BLaER1 (cell line): Measurements from ENCODE around the gene STRIP2.
A peak's percentile ranks its signal among the peaks of the same experiment; 100 is the strongest.
"Not testable (repeated sequence)": the region's sequence is repeated elsewhere in the genome, so short reads cannot be mapped to it uniquely, and the experiment has no call there.

Source experiments
- H3K27ac ChIP-seq: shearing (Covaris generic); formaldehyde crosslinking; 2 replicates; pipeline ENCODE4 v1.8.1; 2022
- H3K27me3 ChIP-seq: shearing (Covaris generic); formaldehyde crosslinking; 2 replicates; pipeline ENCODE4 v1.8.1; 2022
- H3K36me3 ChIP-seq: shearing (Covaris generic); formaldehyde crosslinking; 2 replicates; pipeline ENCODE4 v1.8.1; 2022
- H3K4me1 ChIP-seq: shearing (Covaris generic); formaldehyde crosslinking; 2 replicates; pipeline ENCODE4 v1.8.1; 2022
- H3K4me2 ChIP-seq: shearing (Covaris generic); formaldehyde crosslinking; 2 replicates; pipeline ENCODE4 v1.8.1; 2022
- H3K4me3 ChIP-seq: shearing (Covaris generic); formaldehyde crosslinking; 2 replicates; pipeline ENCODE4 v1.8.1; 2022
- H3K9ac ChIP-seq: shearing (Covaris generic); formaldehyde crosslinking; 2 replicates; pipeline ENCODE4 v1.8.1; 2022
- H3K9me3 ChIP-seq: shearing (Covaris generic); formaldehyde crosslinking; 2 replicates; pipeline ENCODE4 v1.8.1; 2022
- H4K20me1 ChIP-seq: shearing (Covaris generic); formaldehyde crosslinking; 2 replicates; pipeline ENCODE4 v1.8.1; 2022
- Cebpa-rat ChIP-seq: shearing (Covaris generic); IDR thresholded peaks from 2 replicates; pipeline ENCODE4 v1.8.1; 2022

Gene STRIP2

DNA sequence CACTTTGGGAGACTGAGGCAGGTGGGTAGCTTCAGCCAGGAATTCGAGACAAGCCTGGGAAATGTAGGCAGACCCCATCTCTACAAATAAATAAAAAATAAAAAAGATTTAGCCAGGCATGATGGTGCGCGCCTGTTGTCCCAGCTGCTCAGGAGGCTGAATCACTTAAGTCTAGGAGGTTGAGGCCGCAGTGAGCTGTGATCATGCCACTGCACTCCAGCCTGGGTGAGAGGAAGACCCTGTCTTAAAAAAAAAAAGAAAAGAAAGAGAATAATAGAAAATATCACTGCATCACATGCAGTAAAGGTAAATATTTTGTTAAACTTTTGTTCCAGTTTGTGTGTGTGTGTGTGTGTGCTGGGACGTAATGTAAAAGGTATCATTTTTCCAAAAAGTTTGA is 3.0 kb downstream of the STRIP2 start:
- no peak for TF ChIP-seq Cebpa-rat

DNA sequence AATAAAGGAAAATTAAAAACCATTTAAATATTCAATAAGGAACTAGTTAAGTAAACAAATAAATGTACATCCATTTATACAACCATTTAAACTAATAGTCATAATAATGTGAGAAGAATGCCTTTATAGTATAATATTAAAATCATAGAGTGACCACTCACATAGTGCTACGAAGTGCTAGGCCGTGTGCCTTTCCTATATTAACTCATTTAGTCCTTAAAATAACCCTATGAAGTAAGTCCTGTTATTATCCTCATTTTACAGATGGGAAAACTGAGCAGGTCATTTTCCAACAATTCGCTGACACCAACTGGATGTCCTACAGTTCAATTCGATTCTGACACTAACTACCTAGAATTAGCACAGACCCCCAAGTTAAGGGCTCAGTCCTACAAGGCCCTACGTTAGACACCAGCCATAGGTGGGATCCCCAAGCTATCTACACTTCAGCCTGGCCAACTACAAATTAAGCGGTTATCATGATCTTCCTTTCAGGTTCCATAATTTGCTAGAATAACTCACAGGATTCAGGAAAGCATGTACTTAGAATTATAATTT is 4.1 kb downstream of the STRIP2 start:
- peaks cover 12% of the 10 kb centered on the region for H3K4me1 ChIP-seq
- H3K9me3 ChIP-seq, result no peaks in the 10 kb centered on the region
- no peak overlapping the region for H3K9ac ChIP-seq
- no peak overlapping the region for H3K27ac ChIP-seq
- H3K4me3 ChIP-seq, result no peak overlapping the region
- no peak overlapping the region for H3K4me2 ChIP-seq
- H3K27me3 ChIP-seq, result peaks cover 30% of the 10 kb centered on the region
- no peak for TF ChIP-seq Cebpa-rat
- no peaks in the 10 kb centered on the region for H3K36me3 ChIP-seq
- peaks cover 5% of the 10 kb centered on the region; the same call in 1 of the 2 replicates for H4K20me1 ChIP-seq

More for the DNA sequence above, 3.0 kb downstream of the STRIP2 start:
- no peak overlapping the region for H3K27ac ChIP-seq
- no peak overlapping the region for H3K4me2 ChIP-seq
- no peak overlapping the region for H3K4me3 ChIP-seq
- no peak overlapping the region for H3K9ac ChIP-seq
- peaks cover 5% of the 10 kb centered on the region; the same call in 1 of the 2 replicates for H4K20me1 ChIP-seq
- H3K27me3 ChIP-seq, result peaks cover 39% of the 10 kb centered on the region
- H3K4me1 ChIP-seq, result peaks cover 12% of the 10 kb centered on the region
- H3K9me3 ChIP-seq, result no peaks in the 10 kb centered on the region
- H3K36me3 ChIP-seq, result no peaks in the 10 kb centered on the region

DNA sequence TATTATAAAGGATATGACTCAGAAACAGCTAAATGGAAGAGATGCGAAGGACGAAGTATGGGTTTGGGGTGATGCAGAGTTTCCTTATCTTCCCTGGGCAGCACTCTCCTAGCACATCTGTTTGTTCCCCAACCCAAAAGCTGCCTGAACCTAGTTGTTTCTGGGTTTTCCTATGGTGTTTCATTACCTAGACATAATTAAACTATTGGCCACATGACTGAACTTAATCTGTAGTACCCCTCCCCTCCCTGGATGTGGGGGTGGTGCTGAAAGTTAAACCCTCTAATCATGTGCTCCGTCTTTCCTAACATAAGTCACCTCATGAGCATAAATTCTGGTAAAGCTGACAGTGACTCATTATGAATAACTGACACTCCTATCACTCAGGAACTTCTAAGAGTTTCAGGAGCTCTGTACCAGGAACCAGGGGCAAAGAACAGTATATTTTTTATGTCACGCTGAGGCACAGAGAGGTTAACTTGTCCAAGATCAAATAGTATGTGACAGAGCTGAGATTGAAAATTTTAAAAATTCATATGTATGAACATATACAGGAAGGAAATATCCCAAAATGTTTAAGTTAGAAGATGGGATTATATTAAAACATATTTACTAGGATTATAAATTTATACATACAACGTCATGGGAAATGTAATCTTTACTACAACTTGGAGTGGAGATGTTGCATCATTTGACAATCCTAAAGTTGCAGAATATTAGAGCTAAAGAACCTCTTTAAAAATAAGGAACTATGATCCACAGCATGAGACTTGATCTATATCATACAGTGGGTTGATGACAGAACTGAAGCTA is 4.8 kb downstream of the STRIP2 start:
- TF ChIP-seq Cebpa-rat, result no peak
- H3K4me3 ChIP-seq, result no peak overlapping the region
- no peak overlapping the region for H3K4me2 ChIP-seq

DNA sequence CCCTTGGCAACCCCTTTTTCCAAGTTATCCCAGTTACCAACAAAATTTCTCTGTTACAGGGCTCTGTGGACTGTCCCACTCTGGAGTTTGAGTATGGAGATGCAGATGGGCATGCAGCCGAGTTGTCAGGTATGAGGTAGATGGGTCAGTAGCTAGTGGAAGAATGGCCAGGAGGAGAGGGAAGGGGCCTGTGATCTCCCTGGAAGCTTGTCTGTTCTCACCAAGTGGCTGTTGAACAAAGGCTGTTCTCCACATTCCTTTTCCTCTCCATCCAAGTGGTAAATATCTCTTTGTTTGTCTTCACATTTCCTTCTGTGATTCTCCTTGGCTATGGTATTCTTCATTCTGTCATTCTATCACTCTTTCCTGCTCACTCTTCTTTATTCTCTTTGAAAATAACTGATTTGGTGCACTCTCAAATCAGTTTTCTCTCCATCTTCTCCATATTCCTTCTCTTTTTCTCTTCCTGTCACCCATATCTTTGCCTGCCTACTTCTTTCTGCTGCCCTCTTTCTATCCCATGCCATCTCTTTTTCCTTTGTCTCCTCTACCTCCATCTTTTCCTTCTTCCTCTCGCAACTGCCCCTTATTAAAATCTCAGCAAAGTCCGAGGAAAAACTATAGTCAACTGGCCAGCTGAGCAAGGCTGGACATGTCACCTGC is 5.9 kb downstream of the STRIP2 start:
- no peak for TF ChIP-seq Cebpa-rat
- Histone ChIP-seq H4K20me1 (peaks cover 1% of the 10 kb centered on the region; the same call in 1 of the 2 replicates), H3K27ac (no peak overlapping the region), H3K27me3 (peaks cover 15% of the 10 kb centered on the region), H3K36me3 (no peaks in the 10 kb centered on the region), H3K4me1 (peaks cover 8% of the 10 kb centered on the region), H3K4me2 (no peak overlapping the region), H3K4me3 (no peak overlapping the region), H3K9ac (no peak overlapping the region), H3K9me3 (no peaks in the 10 kb centered on the region)

More for the DNA sequence above, 4.8 kb downstream of the STRIP2 start:
- H4K20me1 ChIP-seq, result peaks cover 5% of the 10 kb centered on the region; the same call in 1 of the 2 replicates
- H3K27me3 ChIP-seq, result peaks cover 23% of the 10 kb centered on the region
- no peak overlapping the region for H3K27ac ChIP-seq
- no peaks in the 10 kb centered on the region for H3K9me3 ChIP-seq
- H3K4me1 ChIP-seq, result peaks cover 13% of the 10 kb centered on the region
- no peaks in the 10 kb centered on the region for H3K36me3 ChIP-seq
- H3K9ac ChIP-seq, result no peak overlapping the region

DNA sequence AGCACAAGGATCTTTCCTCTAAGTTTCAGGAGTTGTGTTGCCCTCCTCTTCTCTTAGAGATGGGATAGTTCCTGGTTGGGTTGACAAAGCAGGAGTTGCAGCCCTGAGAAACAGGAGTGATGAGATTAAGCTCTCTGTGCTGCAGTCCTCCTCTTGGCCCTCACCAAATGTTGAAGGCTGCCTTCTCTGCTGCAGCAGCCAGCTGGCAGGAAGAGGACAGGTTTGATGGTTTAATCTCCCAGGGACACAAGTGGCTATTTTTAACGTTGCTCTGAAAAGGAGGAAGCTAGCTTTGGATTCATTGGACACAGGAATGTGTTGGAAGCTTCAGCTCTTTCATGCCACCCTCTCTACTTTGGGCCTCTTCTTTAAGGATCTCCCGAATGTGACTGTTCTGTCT is 9.4 kb downstream of the STRIP2 start:
- Histone ChIP-seq H3K9me3 (peaks cover 8% of the 10 kb centered on the region), H3K27me3 (no peaks in the 10 kb centered on the region), H3K4me2 (peak overlapping the region; percentile 34), H3K27ac (no peak overlapping the region), H3K9ac (no peak overlapping the region), H3K4me3 (no peak overlapping the region), H4K20me1 (no peaks in the 10 kb centered on the region), H3K36me3 (no peaks in the 10 kb centered on the region), H3K4me1 (peaks cover 7% of the 10 kb centered on the region)
- no peak for TF ChIP-seq Cebpa-rat

DNA sequence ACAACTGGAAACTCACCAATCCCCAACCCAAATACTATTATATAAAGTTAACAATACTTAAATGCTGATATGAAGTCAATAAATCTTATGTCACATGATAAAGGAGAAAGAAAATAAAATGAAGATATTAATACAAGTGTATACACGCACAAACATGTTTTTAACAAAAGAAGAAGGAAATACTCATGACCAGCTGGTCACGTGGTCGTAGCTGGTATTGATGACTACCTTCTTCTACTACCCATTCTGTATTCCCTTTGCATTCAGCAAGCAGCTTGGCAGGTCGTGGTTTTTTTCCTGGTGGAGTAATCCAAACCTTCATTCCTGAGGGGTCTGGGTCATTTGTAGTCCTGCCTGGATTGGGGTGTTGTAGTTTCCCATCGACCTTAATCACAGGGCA is 10.5 kb downstream of the STRIP2 start:
- H3K4me3 ChIP-seq, H3K27ac ChIP-seq, H4K20me1 ChIP-seq, H3K4me2 ChIP-seq, H3K36me3 ChIP-seq, H3K4me1 ChIP-seq, H3K27me3 ChIP-seq, H3K9ac ChIP-seq: not testable (repeated sequence)
- H3K9me3 ChIP-seq, result peaks cover 17% of the 10 kb centered on the region

DNA sequence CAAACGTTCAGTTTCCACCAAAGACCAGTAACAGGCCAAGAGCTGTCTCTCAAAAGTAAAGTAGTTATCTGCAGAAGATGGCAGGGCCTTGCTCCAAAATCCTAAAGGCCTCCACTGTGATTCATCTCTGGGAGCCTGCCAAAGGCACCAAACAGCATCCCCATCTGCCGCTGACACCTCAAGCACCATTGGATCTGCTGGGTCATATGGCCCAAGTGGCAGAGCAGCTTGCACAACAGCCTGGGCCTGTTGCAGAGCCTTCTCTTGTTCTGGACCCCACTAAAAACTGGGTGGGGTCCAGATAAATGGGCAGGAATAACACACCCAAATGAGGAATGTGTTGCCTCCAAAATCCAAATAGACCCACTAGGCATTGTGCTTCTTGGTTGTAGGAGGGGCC is 12.7 kb downstream of the STRIP2 start:
- H3K27ac ChIP-seq, H3K4me3 ChIP-seq, H3K4me1 ChIP-seq, H3K9ac ChIP-seq, H3K4me2 ChIP-seq, H3K36me3 ChIP-seq, H4K20me1 ChIP-seq, H3K27me3 ChIP-seq: not testable (repeated sequence)
- peaks cover 17% of the 10 kb centered on the region for H3K9me3 ChIP-seq

DNA sequence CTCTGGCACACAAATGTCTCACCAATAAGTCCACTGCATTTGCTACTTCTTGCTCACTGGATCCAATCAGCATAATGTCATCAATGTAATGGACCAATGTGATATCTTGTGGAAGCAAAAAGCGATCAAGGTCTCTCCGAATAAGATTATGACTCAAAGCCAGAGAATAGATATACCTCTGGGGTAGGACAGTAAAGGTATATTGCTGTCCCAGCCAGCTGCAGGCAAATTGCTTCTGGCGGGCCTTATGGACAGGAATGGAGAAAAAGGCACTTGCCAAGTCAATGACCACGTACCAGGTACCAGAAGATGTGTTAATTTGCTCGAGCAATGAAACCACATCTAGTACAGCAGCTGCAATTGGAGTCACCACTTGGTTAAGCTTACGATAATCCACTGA is 13.2 kb downstream of the STRIP2 start:
- not testable (repeated sequence) for H3K27me3 ChIP-seq, H3K4me2 ChIP-seq, H3K27ac ChIP-seq, H4K20me1 ChIP-seq, H3K36me3 ChIP-seq, H3K4me1 ChIP-seq, H3K4me3 ChIP-seq, H3K9ac ChIP-seq
- peaks cover 17% of the 10 kb centered on the region for H3K9me3 ChIP-seq

DNA sequence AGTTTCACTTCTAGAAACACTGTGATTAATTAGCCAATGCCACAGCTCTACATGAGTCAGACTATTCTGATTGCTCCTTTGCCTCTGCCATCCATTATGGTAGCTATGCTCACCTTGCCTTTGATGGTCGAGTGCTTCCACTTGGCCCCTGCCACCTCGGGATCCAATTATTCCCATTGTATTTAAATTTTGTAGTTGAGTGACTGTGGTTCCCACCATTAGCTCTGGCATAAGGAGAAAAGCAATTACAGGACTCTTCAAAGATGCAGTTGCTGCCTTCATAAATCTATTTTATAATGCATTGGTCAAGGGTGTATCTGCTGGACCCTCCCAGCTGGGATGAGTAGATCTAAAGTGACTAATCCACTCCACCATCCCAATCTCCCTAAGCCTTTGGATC is 14.4 kb downstream of the STRIP2 start:
- not testable (repeated sequence) for H3K4me1 ChIP-seq, H4K20me1 ChIP-seq, H3K9ac ChIP-seq, H3K27ac ChIP-seq, H3K36me3 ChIP-seq, H3K27me3 ChIP-seq, H3K4me3 ChIP-seq, H3K4me2 ChIP-seq
- H3K9me3 ChIP-seq, result peaks cover 17% of the 10 kb centered on the region

DNA sequence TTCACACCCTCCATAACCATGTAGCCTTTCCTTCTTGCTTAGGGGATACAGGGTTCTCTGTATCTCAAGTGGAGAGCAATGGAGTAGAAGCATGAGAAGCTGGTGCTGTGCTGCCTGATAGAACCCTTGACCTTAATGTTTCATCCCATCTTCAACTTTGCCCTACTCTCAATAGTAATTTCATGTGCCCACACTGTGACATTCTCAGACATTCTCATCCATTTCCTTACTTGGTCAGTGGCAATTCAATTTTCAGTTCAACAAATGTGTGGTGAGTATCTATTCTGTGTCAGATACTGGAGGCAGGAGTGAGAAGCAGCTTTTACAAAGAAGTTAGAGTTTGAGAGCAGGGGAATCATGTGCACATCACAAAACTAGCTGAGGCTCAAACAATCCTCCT is 16.1 kb downstream of the STRIP2 start:
- no peaks in the 10 kb centered on the region for H4K20me1 ChIP-seq
- no peaks in the 10 kb centered on the region for H3K27me3 ChIP-seq
- no peak overlapping the region for H3K27ac ChIP-seq
- TF ChIP-seq Cebpa-rat, result no peak
- H3K4me1 ChIP-seq, result no peaks in the 10 kb centered on the region
- H3K36me3 ChIP-seq, result no peaks in the 10 kb centered on the region
- no peak overlapping the region for H3K4me3 ChIP-seq
- H3K9ac ChIP-seq, result no peak overlapping the region
- H3K9me3 ChIP-seq, result peaks cover 17% of the 10 kb centered on the region
- no peak overlapping the region for H3K4me2 ChIP-seq
